ENCODE results near the gene TYW3. TPM values are rescaled to one million over a fixed set of nuclear protein-coding genes. Genes with fewer than 3 reads are reported as not detected.

Gene TYW3
- total RNA-seq, 2 experiments from 2014 or later = 18.5 to 19.0 TPM

DNA sequence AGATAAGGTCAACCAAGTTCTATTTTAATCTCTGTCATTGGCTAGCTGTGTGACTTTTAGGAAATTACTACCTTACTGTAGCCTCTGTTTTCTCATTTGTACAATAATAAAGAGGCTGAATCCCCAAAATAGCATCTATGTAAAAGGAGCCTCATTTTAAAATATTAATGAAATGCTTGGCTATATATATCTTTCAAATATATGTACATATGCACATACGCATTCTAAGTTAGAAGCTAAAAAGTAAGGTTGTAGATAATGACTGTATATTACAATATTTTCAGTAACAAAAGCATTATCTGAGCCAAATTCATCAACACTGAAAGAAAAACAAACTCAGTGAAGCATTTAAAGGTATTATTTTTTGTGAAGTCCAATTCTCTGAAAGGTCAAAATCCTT, 44.6 kb downstream of the TYW3 start:
- Mint-ChIP-seq H3K4me1 (no peaks in the 10 kb centered on the region), H3K9me3 (no peaks in the 10 kb centered on the region), H3K27ac (no peak overlapping the region), H3K27me3 (peaks cover 21% of the 10 kb centered on the region), H3K4me3 (no peak overlapping the region), H3K36me3 (ENCODE audit: low read depth) (no peaks in the 10 kb centered on the region)
- no peak for DNase-seq
- ChIA-PET CTCF (no interaction called here), POLR2A (no interaction called here)

DNA sequence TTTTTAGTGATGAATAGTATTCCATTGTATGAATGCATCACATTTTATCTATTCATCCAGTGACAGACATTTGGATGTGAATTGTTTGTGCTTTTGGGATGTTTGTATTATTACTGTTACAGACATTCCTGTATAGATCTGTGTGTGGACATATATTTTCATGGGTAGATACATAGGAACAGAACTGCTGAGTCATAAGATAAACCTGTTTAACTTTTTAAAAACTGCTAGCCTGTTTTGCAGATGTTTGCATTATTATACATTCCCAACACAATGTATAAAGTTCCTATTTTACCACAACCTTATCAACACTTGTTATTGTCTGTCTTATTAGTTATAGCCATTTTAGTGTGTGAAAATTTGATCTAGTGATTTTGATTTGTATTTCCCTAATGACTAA, 46.8 kb downstream of the TYW3 start:
- H3K27ac Mint-ChIP-seq = no peak overlapping the region
- no peak overlapping the region for H3K4me3 Mint-ChIP-seq
- no peaks in the 10 kb centered on the region for H3K36me3 Mint-ChIP-seq (ENCODE audit: low read depth)
- POLR2A ChIA-PET = no interaction called here
- CTCF ChIA-PET = no interaction called here
- H3K27me3 Mint-ChIP-seq = peaks cover 14% of the 10 kb centered on the region
- H3K9me3 Mint-ChIP-seq = no peaks in the 10 kb centered on the region
- no peak for DNase-seq
- H3K4me1 Mint-ChIP-seq = no peaks in the 10 kb centered on the region

DNA sequence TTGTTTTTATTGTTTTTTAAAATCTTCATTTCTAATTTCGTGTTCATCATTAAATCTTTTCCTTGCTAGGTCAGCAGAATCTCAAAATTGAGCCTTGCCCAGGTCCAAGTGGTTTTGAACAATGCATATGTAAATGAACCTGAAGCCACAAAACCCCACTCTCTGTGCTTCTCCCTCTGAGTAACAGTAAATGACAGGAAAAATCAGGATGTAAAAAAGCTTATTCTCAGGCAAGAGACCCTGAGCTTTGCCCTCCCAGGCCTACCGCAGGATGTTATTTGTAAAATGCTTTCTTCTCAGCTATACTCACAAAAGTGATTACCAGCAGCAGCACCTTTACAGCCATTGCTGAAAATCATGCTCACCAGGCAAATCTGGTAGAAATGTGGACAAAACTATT, 47.6 kb downstream of the TYW3 start:
- ChIA-PET POLR2A (no interaction called here), CTCF (no interaction called here)
- DNase-seq = no peak
- no peaks in the 10 kb centered on the region for H3K9me3 Mint-ChIP-seq
- H3K4me1 Mint-ChIP-seq = no peaks in the 10 kb centered on the region
- no peaks in the 10 kb centered on the region for H3K36me3 Mint-ChIP-seq (ENCODE audit: low read depth)
- H3K27me3 Mint-ChIP-seq = peaks cover 13% of the 10 kb centered on the region
- no peak overlapping the region for H3K4me3 Mint-ChIP-seq
- H3K27ac Mint-ChIP-seq = no peak overlapping the region

DNA sequence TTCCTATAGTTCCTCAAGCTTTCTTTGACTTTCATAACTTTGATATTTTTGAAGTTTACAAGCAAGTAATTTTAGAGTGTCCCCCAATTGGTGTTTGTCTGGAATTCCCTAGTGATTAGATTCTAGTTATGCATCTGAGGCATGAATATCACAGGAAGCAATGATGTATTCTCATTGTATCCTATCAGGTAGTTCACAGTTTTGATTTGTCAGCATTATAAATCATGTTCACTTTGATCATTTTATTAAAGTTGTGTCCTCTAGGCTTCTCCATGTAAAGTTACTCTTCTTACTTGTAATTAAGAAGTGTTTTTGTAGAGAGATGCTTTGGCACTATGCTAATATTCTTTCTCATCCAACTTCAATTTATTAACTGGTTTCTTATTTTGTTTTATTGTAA, 53.0 kb downstream of the TYW3 start:
- no peak overlapping the region for H3K27ac Mint-ChIP-seq
- H3K4me1 Mint-ChIP-seq = no peaks in the 10 kb centered on the region
- H3K36me3 Mint-ChIP-seq (ENCODE audit: low read depth) = no peaks in the 10 kb centered on the region
- H3K4me3 Mint-ChIP-seq = no peak overlapping the region
- H3K27me3 Mint-ChIP-seq = no peaks in the 10 kb centered on the region
- CTCF ChIA-PET = interaction anchor here (1.2 kb wide), 1 partner anchor 14 kb away, joined by 3 read pairs; no protein-coding TSS in a partner anchor
- H3K9me3 Mint-ChIP-seq = no peaks in the 10 kb centered on the region
- no peak for DNase-seq
- POLR2A ChIA-PET = no interaction called here

DNA sequence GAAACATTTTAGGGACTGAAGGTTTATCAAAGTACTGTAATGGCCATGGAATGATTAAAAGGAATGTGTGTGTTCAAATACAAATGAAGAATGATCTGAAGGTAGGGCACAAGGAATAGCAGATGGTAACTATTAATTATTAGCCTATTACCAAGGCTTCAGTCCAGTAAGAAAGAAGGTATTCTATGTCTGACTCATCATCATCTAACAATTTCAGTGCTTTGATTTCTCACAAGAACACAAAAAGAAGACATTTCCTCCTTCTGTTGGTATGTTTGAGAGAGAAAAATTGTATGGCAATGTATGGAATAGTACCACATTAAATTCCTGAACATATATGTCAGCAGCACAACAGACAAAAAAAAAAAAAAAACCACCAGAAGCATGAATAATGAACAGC, 57.5 kb downstream of the TYW3 start:
- H3K27me3 Mint-ChIP-seq = peaks cover 6% of the 10 kb centered on the region
- ChIA-PET POLR2A (no interaction called here), CTCF (no interaction called here)
- no peaks in the 10 kb centered on the region for H3K4me1 Mint-ChIP-seq
- no peak overlapping the region for H3K4me3 Mint-ChIP-seq
- no peak overlapping the region for H3K27ac Mint-ChIP-seq
- no peak for DNase-seq
- no peaks in the 10 kb centered on the region for H3K36me3 Mint-ChIP-seq (ENCODE audit: low read depth)
- H3K9me3 Mint-ChIP-seq = no peaks in the 10 kb centered on the region

DNA sequence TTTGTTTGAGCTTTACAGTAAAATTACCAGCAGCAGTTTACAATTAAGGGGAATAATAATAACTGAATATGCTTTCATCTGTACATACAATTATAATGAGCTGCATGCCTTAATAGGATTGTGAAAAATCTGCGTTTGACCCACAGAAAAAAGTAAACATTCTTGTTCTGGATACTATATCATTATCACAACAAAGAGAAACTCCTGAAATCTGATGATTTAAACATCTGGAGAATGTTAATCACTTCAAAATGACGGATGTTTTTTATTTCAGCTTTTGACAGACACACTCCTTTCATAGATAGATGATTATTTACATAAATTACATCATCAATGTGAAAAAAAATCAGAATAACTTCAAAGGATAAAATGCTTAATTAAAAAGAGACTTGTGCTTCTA, 58.5 kb downstream of the TYW3 start:
- ChIA-PET POLR2A (no interaction called here), CTCF (no interaction called here)
- H3K27ac Mint-ChIP-seq = no peak overlapping the region
- no peak for DNase-seq
- H3K4me1 Mint-ChIP-seq = no peaks in the 10 kb centered on the region
- peaks cover 6% of the 10 kb centered on the region for H3K27me3 Mint-ChIP-seq
- H3K4me3 Mint-ChIP-seq = no peak overlapping the region
- no peaks in the 10 kb centered on the region for H3K36me3 Mint-ChIP-seq (ENCODE audit: low read depth)
- no peaks in the 10 kb centered on the region for H3K9me3 Mint-ChIP-seq

DNA sequence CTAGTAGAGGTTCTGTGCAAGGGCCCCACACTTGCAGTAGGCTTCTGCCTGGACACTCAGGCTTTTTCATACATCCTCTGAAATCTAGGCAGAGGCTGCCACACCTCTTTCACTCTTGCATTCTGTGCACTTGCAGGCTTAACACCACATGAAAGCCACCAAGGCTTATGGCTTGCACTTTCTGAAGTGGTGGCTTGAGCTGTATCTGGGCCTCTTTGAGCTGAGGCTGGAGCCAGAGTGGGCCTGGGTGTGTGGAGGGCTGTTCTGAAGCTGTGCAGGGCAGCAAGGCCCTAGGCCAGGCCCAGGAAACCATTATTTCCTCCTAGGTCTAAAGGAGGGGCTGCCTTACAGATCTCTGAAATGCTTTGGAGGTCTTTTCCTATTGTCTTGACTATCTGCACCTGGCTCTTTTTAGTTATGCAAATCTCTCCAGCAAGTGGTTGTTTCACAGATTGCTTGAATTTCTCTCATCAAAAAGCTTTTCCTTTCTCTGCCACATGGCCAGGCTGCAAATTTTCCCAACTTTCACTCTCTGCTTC, 66.2 kb downstream of the TYW3 start:
- H3K27ac Mint-ChIP-seq = no peak overlapping the region
- H3K36me3 Mint-ChIP-seq (ENCODE audit: low read depth) = no peaks in the 10 kb centered on the region
- DNase-seq = no peak
- H3K27me3 Mint-ChIP-seq = no peaks in the 10 kb centered on the region
- peaks cover 4% of the 10 kb centered on the region for H3K9me3 Mint-ChIP-seq
- no peak overlapping the region for H3K4me3 Mint-ChIP-seq
- ChIA-PET CTCF (no interaction called here), POLR2A (no interaction called here)
- H3K4me1 Mint-ChIP-seq = no peaks in the 10 kb centered on the region

GRCh38 chr1:74811436-74812179, 78.7 kb downstream of the TYW3 start:
- Mint-ChIP-seq H3K36me3 (ENCODE audit: low read depth) (no peaks in the 10 kb centered on the region), H3K9me3 (no peaks in the 10 kb centered on the region), H3K27me3 (no peaks in the 10 kb centered on the region), H3K27ac (no peak overlapping the region), H3K4me3 (no peak overlapping the region), H3K4me1 (no peaks in the 10 kb centered on the region)
- CTCF ChIA-PET = no interaction called here
- no peak for DNase-seq
- POLR2A ChIA-PET = no interaction called here

GRCh38 chr1:74812180-74812541, 79.2 kb downstream of the TYW3 start:
- Mint-ChIP-seq H3K36me3 (ENCODE audit: low read depth) (no peaks in the 10 kb centered on the region), H3K27me3 (no peaks in the 10 kb centered on the region), H3K4me1 (no peaks in the 10 kb centered on the region), H3K27ac (no peak overlapping the region), H3K9me3 (no peaks in the 10 kb centered on the region), H3K4me3 (no peak overlapping the region)
- POLR2A ChIA-PET = no interaction called here
- DNase-seq = no peak
- CTCF ChIA-PET = no interaction called here

Other genes starting within 250 kb of the TYW3 start
- not detected for gene LRRC53, start 220.5 kb upstream of the TYW3 start, total RNA-seq
- not detected for gene ERICH3, start 59.4 kb upstream of the TYW3 start, total RNA-seq
- gene CRYZ, start 102 bp upstream of the TYW3 start, total RNA-seq = 10 to 100 TPM; 32.1 to 33.8 TPM